NCI-H524 (cell line): ENCODE results near the gene RASIP1.
A peak's percentile ranks its signal among the peaks of the same experiment; 100 is the strongest.
"Not testable (repeated sequence)": the region's sequence is repeated elsewhere in the genome, so short reads cannot be mapped to it uniquely, and the experiment has no call there.

ENCODE experiments used
- DNase-seq, 2 experiments: peaks; one replicate each; lab custom pipeline; 2025; lab: John Stamatoyannopoulos, UW

RASIP1 gene

GRCh38 chr19:48731452-48731851 is 9.0 kb downstream of the RASIP1 start:
- no peak for DNase-seq

- DNase-seq: no peak
Observed at GRCh38 chr19:48728911-48729664, 11.3 kb downstream of the RASIP1 start.

GRCh38 chr19:48726556-48726955 is 13.9 kb downstream of the RASIP1 start:
- no peak for DNase-seq

- DNase-seq: peak in 1 of 2 experiments; percentile 53
Observed at GRCh38 chr19:48724796-48725753, 15.3 kb downstream of the RASIP1 start.

GRCh38 chr19:48722196-48722708 is 18.2 kb downstream of the RASIP1 start:
- no peak for DNase-seq

- DNase-seq: peak; percentile 99 to 100
Observed at GRCh38 chr19:48720613-48721296, 19.7 kb downstream of the RASIP1 start.

GRCh38 chr19:48720251-48720612 is 20.2 kb downstream of the RASIP1 start:
- no peak for DNase-seq

- peak in 1 of 2 experiments; percentile 74 for DNase-seq
Observed at GRCh38 chr19:48719263-48720171, 20.9 kb downstream of the RASIP1 start, which contains the start of gene MAMSTR. MAMSTR (minus strand) TSS chr19:48719725; CDS start chr19:48719031, 694 bp downstream.

GRCh38 chr19:48718711-48719231 is 21.6 kb downstream of the RASIP1 start:
- no peak for DNase-seq

- DNase-seq: not testable (repeated sequence)
Observed at GRCh38 chr19:48718106-48718505, 22.3 kb downstream of the RASIP1 start.

GRCh38 chr19:48716562-48717291 is 23.7 kb downstream of the RASIP1 start:
- no peak for DNase-seq

GRCh38 chr19:48715681-48716171 is 24.7 kb downstream of the RASIP1 start:
- no peak for DNase-seq

GRCh38 chr19:48714759-48715675 is 25.4 kb downstream of the RASIP1 start:
- no peak for DNase-seq

GRCh38 chr19:48713864-48714755 is 26.3 kb downstream of the RASIP1 start:
- peak; percentile 100 for DNase-seq

GRCh38 chr19:48713041-48713863 is 27.2 kb downstream of the RASIP1 start:
- DNase-seq: no peak

- no peak for DNase-seq
Observed at GRCh38 chr19:48711106-48711662, 29.2 kb downstream of the RASIP1 start.
